Endodermal cell (in vitro differentiated cells): ENCODE results near the gene SLC66A3. TPM values are rescaled to one million over a fixed set of nuclear protein-coding genes. Genes with fewer than 3 reads are reported as not detected.

ENCODE experiments used
- DNase-seq: peaks from one replicate; pipeline ENCODE4 v3.0.0-alpha.2; 2017
- H3K27ac ChIP-seq: 2 replicates; pipeline ENCODE4 v1.5.1; 2013; ENCODE audit warnings: mild to moderate bottlenecking, low read depth, low read length, moderate library complexity
- H3K27me3 ChIP-seq: 2 replicates; pipeline ENCODE4 v1.6.1; 2013; ENCODE audit warnings: mild to moderate bottlenecking, low read length, moderate library complexity; ENCODE audit not compliant: insufficient read depth, control insufficient read depth, poor library complexity, severe bottlenecking
- H3K36me3 ChIP-seq: 2 replicates; pipeline ENCODE4 v1.7.0; 2013; ENCODE audit warnings: mild to moderate bottlenecking, low read length, moderate library complexity; ENCODE audit not compliant: control insufficient read depth, insufficient read depth
- H3K4me1 ChIP-seq: one replicate; pipeline ENCODE4 v1.7.0; 2013; ENCODE audit warnings: low read length; ENCODE audit not compliant: control insufficient read depth, insufficient read depth
- H3K4me3 ChIP-seq: 2 replicates; pipeline ENCODE4 v1.5.1; 2013; ENCODE audit warnings: mild to moderate bottlenecking, low read length, moderate library complexity
- H3K9ac ChIP-seq: 2 replicates; pipeline ENCODE4 v1.6.1; 2013; ENCODE audit warnings: mild to moderate bottlenecking, low read length, moderate library complexity; ENCODE audit not compliant: poor library complexity, severe bottlenecking; ENCODE audit errors: extremely low read depth
- H3K9me3 ChIP-seq: 2 replicates; pipeline ENCODE4 v1.6.1; 2013; ENCODE audit warnings: mild to moderate bottlenecking, low read length, moderate library complexity; ENCODE audit not compliant: control insufficient read depth
- H3K27ac Mint-ChIP-seq: 2 replicates; pipeline ENCODE4 v1.8.0; 2020; ENCODE audit warnings: mixed read lengths
- H3K27me3 Mint-ChIP-seq: 2 replicates; pipeline ENCODE4 v1.8.0; 2021; ENCODE audit warnings: mild to moderate bottlenecking, mixed read lengths; ENCODE audit not compliant: insufficient read depth
- H3K36me3 Mint-ChIP-seq: 2 replicates; pipeline ENCODE4 v1.8.0; 2020; ENCODE audit warnings: low read depth, mixed read lengths
- H3K4me1 Mint-ChIP-seq: 2 replicates; pipeline ENCODE4 v1.8.0; 2020; ENCODE audit warnings: mixed read lengths
- H3K4me3 Mint-ChIP-seq: 2 replicates; pipeline ENCODE4 v1.8.0; 2020; ENCODE audit warnings: mild to moderate bottlenecking, moderate library complexity, mixed read lengths
- H3K9me3 Mint-ChIP-seq: 2 replicates; pipeline ENCODE4 v1.8.0; 2020; ENCODE audit warnings: mild to moderate bottlenecking, mixed read lengths
- WGBS, 2 experiments: methylation state at CpG; one replicate each; pipeline versions ENCODE4 v1.1.5 to v1.1.7; 2013; ENCODE audit warnings: missing lambda C conversion rate in 2 of 2, mixed read lengths in 1 of 2; ENCODE audit not compliant: insufficient coverage in 1 of 2, insufficient read length in 1 of 2; 5-methylcytosine and 5-hydroxymethylcytosine counted together
- total RNA-seq, 2 donors: library from RNA; stranded (reverse); fragmentation: NEBNext Ultra II Directional in 1 of 2; extraction: Animal tissue kit (Norgen Biotek cat#: 25700) in 1 of 2; gene quantifications; 2 replicates in 1 of 2; 3 replicates in 1 of 2; pipeline ENCODE4 v1.2.1, GENCODE V29; 2021
- TF ChIP-seq, protein P1 (sequence below): fragments of 200-600 bp; sonication (generic); conservative IDR thresholded peaks from 2 replicates; pipeline ENCODE4 v1.5.0; 2021; ENCODE audit warnings: antibody characterized with exemption, mild to moderate bottlenecking

SLC66A3 gene
- total RNA-seq, 2 donors from 2014 or later, result 14.4 to 17.5 TPM

DNA sequence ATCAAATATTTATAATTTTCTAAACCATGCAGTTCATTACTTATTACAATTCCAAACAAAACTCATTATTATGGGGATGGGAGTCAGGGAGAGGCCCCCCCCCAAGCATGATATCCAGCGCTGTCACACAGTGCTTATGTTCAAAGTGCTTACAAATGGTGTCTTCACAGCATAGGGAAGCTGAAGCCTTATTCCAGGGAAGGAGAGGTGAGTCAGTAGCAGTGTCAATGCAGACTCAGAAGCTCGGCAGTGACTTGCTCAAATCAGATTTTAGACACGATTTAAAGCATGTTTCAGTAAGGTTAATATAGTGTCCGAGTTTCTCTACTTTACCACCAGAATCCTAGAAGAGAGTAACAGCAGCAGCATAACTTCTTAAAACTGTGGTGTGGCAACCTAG is 24.6 kb downstream of the SLC66A3 start:
- no peak overlapping the region for H3K27ac Mint-ChIP-seq
- Histone ChIP-seq H3K4me3 (no peak overlapping the region), H3K27ac (no peak overlapping the region), H3K9ac (no peak overlapping the region), H3K36me3 (peaks cover 50% of the 10 kb centered on the region), H3K27me3 (no peaks in the 10 kb centered on the region), H3K4me1 (no peaks in the 10 kb centered on the region), H3K9me3 (no peaks in the 10 kb centered on the region)
- H3K27me3 Mint-ChIP-seq, result no peaks in the 10 kb centered on the region
- no peak overlapping the region for H3K4me3 Mint-ChIP-seq
- H3K4me1 Mint-ChIP-seq, result no peaks in the 10 kb centered on the region
- H3K9me3 Mint-ChIP-seq, result no peaks in the 10 kb centered on the region
- TF ChIP-seq, protein P1, sequence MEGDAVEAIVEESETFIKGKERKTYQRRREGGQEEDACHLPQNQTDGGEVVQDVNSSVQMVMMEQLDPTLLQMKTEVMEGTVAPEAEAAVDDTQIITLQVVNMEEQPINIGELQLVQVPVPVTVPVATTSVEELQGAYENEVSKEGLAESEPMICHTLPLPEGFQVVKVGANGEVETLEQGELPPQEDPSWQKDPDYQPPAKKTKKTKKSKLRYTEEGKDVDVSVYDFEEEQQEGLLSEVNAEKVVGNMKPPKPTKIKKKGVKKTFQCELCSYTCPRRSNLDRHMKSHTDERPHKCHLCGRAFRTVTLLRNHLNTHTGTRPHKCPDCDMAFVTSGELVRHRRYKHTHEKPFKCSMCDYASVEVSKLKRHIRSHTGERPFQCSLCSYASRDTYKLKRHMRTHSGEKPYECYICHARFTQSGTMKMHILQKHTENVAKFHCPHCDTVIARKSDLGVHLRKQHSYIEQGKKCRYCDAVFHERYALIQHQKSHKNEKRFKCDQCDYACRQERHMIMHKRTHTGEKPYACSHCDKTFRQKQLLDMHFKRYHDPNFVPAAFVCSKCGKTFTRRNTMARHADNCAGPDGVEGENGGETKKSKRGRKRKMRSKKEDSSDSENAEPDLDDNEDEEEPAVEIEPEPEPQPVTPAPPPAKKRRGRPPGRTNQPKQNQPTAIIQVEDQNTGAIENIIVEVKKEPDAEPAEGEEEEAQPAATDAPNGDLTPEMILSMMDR, result no peak
- DNase-seq, result no peak
- H3K36me3 Mint-ChIP-seq, result peaks cover 16% of the 10 kb centered on the region
- WGBS, 2 experiments, result 96 to 97% methylated on average over 3 to 4 of the region's 4 CpGs

DNA sequence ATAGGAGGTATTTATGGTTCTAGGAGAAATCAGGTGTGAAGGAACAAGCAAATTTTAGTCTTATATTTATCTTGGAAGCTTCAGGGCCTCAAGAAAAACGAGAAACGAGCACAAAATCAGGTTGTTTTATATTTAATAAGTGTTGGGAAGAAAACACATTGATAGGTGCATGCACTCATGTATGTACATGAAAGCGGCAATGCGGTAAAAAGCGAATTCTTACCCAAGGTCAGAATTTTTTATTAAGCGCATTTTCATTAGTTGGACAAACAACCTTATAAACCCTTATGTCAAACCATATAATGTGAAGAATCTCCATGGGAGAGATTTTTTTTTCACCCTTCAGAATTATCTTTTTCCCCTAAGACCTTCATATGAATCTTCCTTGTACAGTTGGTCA is 25.4 kb downstream of the SLC66A3 start:
- H3K27me3 Mint-ChIP-seq, result no peaks in the 10 kb centered on the region
- no peak overlapping the region for H3K9ac ChIP-seq
- H3K27ac ChIP-seq, result no peak overlapping the region
- TF ChIP-seq, protein P1, result no peak
- H3K4me1 ChIP-seq, result no peaks in the 10 kb centered on the region
- no peaks in the 10 kb centered on the region for H3K27me3 ChIP-seq
- peaks cover 17% of the 10 kb centered on the region for H3K36me3 Mint-ChIP-seq
- H3K9me3 Mint-ChIP-seq, result no peaks in the 10 kb centered on the region
- 90 to 92% methylated on average over 2 to 6 of the region's 6 CpGs for WGBS, 2 experiments
- H3K4me1 Mint-ChIP-seq, result no peaks in the 10 kb centered on the region
- no peak overlapping the region for H3K27ac Mint-ChIP-seq
- no peak for DNase-seq
- no peak overlapping the region for H3K4me3 ChIP-seq
- H3K9me3 ChIP-seq, result no peaks in the 10 kb centered on the region
- peaks cover 50% of the 10 kb centered on the region for H3K36me3 ChIP-seq
- H3K4me3 Mint-ChIP-seq, result no peak overlapping the region

- Mint-ChIP-seq H3K36me3 (peaks cover 22% of the 10 kb centered on the region), H3K27ac (no peak overlapping the region), H3K4me3 (no peak overlapping the region), H3K9me3 (no peaks in the 10 kb centered on the region), H3K27me3 (no peaks in the 10 kb centered on the region), H3K4me1 (no peaks in the 10 kb centered on the region)
- peaks cover 57% of the 10 kb centered on the region for H3K36me3 ChIP-seq
- no peak overlapping the region for H3K4me3 ChIP-seq
- H3K27ac ChIP-seq, result no peak overlapping the region
- WGBS, 2 experiments, result 94% methylated on average over 2 of the region's 2 CpGs; no CpG with 5 or more reads in 1 of the 2 experiments
- no peaks in the 10 kb centered on the region for H3K9me3 ChIP-seq
- TF ChIP-seq, protein P1, result no peak
- H3K9ac ChIP-seq, result no peak overlapping the region
- no peaks in the 10 kb centered on the region for H3K4me1 ChIP-seq
- H3K27me3 ChIP-seq, result no peaks in the 10 kb centered on the region
- DNase-seq, result no peak
Observed at GRCh38 chr2:11182951-11183350, 27.7 kb downstream of the SLC66A3 start.
